Neural progenitor cell (in vitro differentiated cells): ENCODE results near the gene BICDL2. TPM values are rescaled to one million over a fixed set of nuclear protein-coding genes. Genes with fewer than 3 reads are reported as not detected.

Source experiments
- DNase-seq: peaks from one replicate; pipeline ENCODE4 v3.0.0-alpha.2; 2016; ENCODE audit warnings: low spot score
- H2AFZ ChIP-seq: fragments of 200-600 bp; sonication (generic); replicated peaks from 2 replicates; pipeline ENCODE4 v1.6.1; 2016; ENCODE audit warnings: antibody characterized with exemption
- H3F3A ChIP-seq: fragments of 200-600 bp; sonication (generic); 2 replicates; pipeline ENCODE4 v1.6.1; 2016; ENCODE audit warnings: antibody characterized with exemption, low read depth
- H3K27ac ChIP-seq: fragments of 200-600 bp; sonication (generic); 2 replicates; pipeline ENCODE4 v1.5.1; 2016; ENCODE audit warnings: mild to moderate bottlenecking
- H3K27me3 ChIP-seq: fragments of 200-600 bp; sonication (generic); 2 replicates; pipeline ENCODE4 v1.6.1; 2016; ENCODE audit warnings: mild to moderate bottlenecking, moderate library complexity
- H3K36me3 ChIP-seq: fragments of 200-600 bp; sonication (generic); 2 replicates; pipeline ENCODE4 v1.5.1; 2016
- H3K4me1 ChIP-seq: fragments of 200-600 bp; sonication (generic); 2 replicates; pipeline ENCODE4 v1.6.1; 2016; ENCODE audit warnings: mixed run types
- H3K4me2 ChIP-seq: fragments of 200-600 bp; sonication (generic); 2 replicates; pipeline ENCODE4 v1.6.1; 2016
- H3K4me3 ChIP-seq: fragments of 200-600 bp; sonication (generic); 2 replicates; pipeline ENCODE4 v1.5.1; 2016
- H3K79me2 ChIP-seq: fragments of 200-600 bp; sonication (generic); 2 replicates; pipeline ENCODE4 v1.6.1; 2016; ENCODE audit warnings: low read depth
- H3K9ac ChIP-seq: fragments of 200-600 bp; sonication (generic); 2 replicates; pipeline ENCODE4 v1.6.1; 2016
- H3K9me3 ChIP-seq: fragments of 200-600 bp; sonication (generic); 2 replicates; pipeline ENCODE4 v1.5.1; 2016; ENCODE audit warnings: low read depth
- H4K20me1 ChIP-seq: fragments of 200-600 bp; sonication (generic); 2 replicates; pipeline ENCODE4 v1.6.1; 2016; ENCODE audit warnings: low read depth
- H3K27ac Mint-ChIP-seq: 3 replicates; pipeline ENCODE4 v1.8.0; 2021; ENCODE audit warnings: mixed read lengths
- H3K27me3 Mint-ChIP-seq: 2 replicates; pipeline ENCODE4 v1.8.0; 2022; ENCODE audit warnings: low read depth, mild to moderate bottlenecking, inconsistent platforms, moderate library complexity, mixed read lengths; ENCODE audit not compliant: insufficient read depth
- H3K36me3 Mint-ChIP-seq: 3 replicates; pipeline ENCODE4 v1.8.0; 2021; ENCODE audit warnings: mixed read lengths
- H3K4me1 Mint-ChIP-seq: 3 replicates; pipeline ENCODE4 v1.8.0; 2021; ENCODE audit warnings: mixed read lengths
- H3K4me3 Mint-ChIP-seq: 3 replicates; pipeline ENCODE4 v1.8.0; 2021; ENCODE audit warnings: mild to moderate bottlenecking, moderate library complexity, mixed read lengths
- H3K9me3 Mint-ChIP-seq: 3 replicates; pipeline ENCODE4 v1.8.0; 2020; ENCODE audit warnings: mixed read lengths
- EZH2 ChIP-seq: fragments of 200-600 bp; sonication (generic); IDR thresholded peaks from 2 replicates; pipeline ENCODE4 v1.6.1; 2017; ENCODE audit warnings: antibody characterized with exemption, mild to moderate bottlenecking, moderate library complexity
- EZH2phosphoT487 ChIP-seq: fragments of 200-600 bp; sonication (generic); IDR thresholded peaks from 2 replicates; pipeline ENCODE4 v1.6.1; 2017; ENCODE audit warnings: antibody characterized with exemption
- total RNA-seq: library from RNA; depleted of rRNA; stranded (reverse); fragments of >200 nt; gene quantifications from 2 replicates; pipeline ENCODE4 v1.2.3, GENCODE V29; 2015; ENCODE audit warnings: low replicate concordance
- TF ChIP-seq, protein P1 (sequence below): fragments of 200-600 bp; sonication (generic); IDR thresholded peaks from 2 replicates; pipeline ENCODE4 v1.5.1; 2017; ENCODE audit warnings: antibody characterized with exemption, mild to moderate bottlenecking

The BICDL2 gene
- total RNA-seq, 1 donor from 2014 or later = not detected

DNA sequence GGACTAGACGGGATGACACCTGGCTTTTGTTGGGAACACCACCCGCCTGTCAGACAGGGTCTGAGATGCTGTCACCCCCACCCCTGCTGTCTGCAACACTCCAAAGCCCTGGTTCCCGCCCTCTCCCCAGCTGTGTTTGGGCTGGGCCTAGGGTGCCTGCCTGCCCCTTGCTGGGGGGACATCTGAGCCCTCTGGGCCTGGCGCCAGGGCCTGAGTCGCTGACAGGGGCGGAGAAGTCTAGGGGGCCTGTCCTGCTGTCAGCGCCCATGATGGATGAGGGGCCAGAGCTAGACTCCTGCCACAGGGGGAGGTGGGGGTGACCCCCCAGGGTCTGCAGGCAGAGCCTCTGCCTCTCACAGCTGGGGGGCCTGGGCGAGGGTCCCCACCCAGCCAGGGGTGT lies 48.9 kb downstream of the BICDL2 start:
- H3K27ac Mint-ChIP-seq = no peak overlapping the region
- peaks cover 3% of the 10 kb centered on the region for H3K4me1 Mint-ChIP-seq
- H3K4me2 ChIP-seq = no peak overlapping the region
- H3F3A ChIP-seq = peaks cover 14% of the 10 kb centered on the region
- H3K9ac ChIP-seq = no peak overlapping the region
- H3K79me2 ChIP-seq = no peaks in the 10 kb centered on the region
- no peak overlapping the region for H3K4me3 Mint-ChIP-seq
- no peak overlapping the region for H3K27ac ChIP-seq
- TF ChIP-seq EZH2 = no peak
- no peak for TF ChIP-seq EZH2phosphoT487
- TF ChIP-seq, protein P1, sequence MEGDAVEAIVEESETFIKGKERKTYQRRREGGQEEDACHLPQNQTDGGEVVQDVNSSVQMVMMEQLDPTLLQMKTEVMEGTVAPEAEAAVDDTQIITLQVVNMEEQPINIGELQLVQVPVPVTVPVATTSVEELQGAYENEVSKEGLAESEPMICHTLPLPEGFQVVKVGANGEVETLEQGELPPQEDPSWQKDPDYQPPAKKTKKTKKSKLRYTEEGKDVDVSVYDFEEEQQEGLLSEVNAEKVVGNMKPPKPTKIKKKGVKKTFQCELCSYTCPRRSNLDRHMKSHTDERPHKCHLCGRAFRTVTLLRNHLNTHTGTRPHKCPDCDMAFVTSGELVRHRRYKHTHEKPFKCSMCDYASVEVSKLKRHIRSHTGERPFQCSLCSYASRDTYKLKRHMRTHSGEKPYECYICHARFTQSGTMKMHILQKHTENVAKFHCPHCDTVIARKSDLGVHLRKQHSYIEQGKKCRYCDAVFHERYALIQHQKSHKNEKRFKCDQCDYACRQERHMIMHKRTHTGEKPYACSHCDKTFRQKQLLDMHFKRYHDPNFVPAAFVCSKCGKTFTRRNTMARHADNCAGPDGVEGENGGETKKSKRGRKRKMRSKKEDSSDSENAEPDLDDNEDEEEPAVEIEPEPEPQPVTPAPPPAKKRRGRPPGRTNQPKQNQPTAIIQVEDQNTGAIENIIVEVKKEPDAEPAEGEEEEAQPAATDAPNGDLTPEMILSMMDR = no peak
- no peaks in the 10 kb centered on the region for H3K36me3 ChIP-seq
- H3K4me1 ChIP-seq = peaks cover 4% of the 10 kb centered on the region
- no peaks in the 10 kb centered on the region for H3K9me3 Mint-ChIP-seq
- H3K9me3 ChIP-seq = no peaks in the 10 kb centered on the region
- H4K20me1 ChIP-seq = no peaks in the 10 kb centered on the region
- peaks cover 7% of the 10 kb centered on the region for H3K27me3 ChIP-seq
- no peak overlapping the region for H3K4me3 ChIP-seq
- H2AFZ ChIP-seq = no peak overlapping the region
- no peak for DNase-seq
- H3K36me3 Mint-ChIP-seq = no peaks in the 10 kb centered on the region
- peaks cover 5% of the 10 kb centered on the region for H3K27me3 Mint-ChIP-seq

DNA sequence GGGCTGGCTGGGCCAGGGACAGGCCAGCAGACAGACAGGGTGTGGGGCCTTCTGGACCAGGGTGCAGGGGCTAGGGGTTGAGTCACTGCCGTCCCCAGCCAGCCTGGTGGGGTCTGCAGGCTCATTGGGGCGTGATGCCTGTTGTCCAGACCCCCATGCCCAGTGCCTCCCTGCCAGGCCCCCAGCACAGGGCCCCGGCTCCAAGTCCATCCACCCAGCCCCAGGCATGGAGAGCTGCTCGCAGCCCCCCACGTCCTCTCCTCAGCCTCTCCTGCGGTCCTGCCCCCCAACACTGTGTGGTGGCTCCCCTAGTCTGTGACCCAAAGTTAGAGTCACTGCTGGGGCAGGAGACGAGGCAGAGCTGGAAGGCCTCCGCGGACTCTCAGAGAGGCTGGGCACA lies 49.5 kb downstream of the BICDL2 start:
- H3K27me3 ChIP-seq = peaks cover 7% of the 10 kb centered on the region
- H3K79me2 ChIP-seq = no peaks in the 10 kb centered on the region
- peaks cover 8% of the 10 kb centered on the region for H3K4me1 ChIP-seq
- H3K4me3 ChIP-seq = no peak overlapping the region
- no peak overlapping the region for H2AFZ ChIP-seq
- Mint-ChIP-seq H3K4me1 (peaks cover 5% of the 10 kb centered on the region), H3K4me3 (no peak overlapping the region), H3K27ac (no peak overlapping the region), H3K36me3 (no peaks in the 10 kb centered on the region), H3K27me3 (peaks cover 5% of the 10 kb centered on the region), H3K9me3 (no peaks in the 10 kb centered on the region)
- no peak overlapping the region for H3K4me2 ChIP-seq
- H3K9ac ChIP-seq = peak overlapping the region; percentile 13
- no peaks in the 10 kb centered on the region for H4K20me1 ChIP-seq
- no peaks in the 10 kb centered on the region for H3K9me3 ChIP-seq
- no peak overlapping the region for H3K27ac ChIP-seq
- H3F3A ChIP-seq = peaks cover 19% of the 10 kb centered on the region
- no peak for DNase-seq
- H3K36me3 ChIP-seq = no peaks in the 10 kb centered on the region
- TF ChIP-seq, protein P1 = no peak
- TF ChIP-seq EZH2phosphoT487 = no peak
- TF ChIP-seq EZH2 = no peak

DNA sequence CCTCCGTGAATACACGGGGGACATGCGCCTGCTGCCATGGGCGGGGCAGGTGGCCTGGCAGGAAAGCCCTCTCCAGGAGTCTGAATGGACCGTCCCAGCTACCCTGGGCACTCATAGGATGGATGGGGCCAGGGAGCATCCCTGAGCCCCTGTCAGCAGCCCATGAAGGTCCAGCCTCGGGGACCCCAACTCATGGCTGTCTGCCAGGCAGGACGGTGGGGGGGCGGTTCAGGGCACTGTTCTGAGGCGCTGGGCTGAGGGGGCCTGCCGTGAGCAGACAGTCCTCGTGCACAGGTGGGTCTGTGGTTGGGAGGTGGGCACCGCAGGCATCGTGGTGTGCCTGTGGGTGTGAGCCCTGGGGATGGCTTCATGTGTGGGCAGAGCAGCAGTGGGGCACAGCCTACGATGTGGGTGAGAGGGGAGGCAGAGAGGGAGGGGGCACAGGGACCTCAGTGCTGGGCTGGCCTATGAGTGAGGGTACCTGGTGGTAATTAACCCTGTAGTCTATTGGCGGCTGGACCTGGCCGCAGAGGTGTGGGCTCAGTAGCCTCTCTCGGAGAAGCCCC lies 50.0 kb downstream of the BICDL2 start:
- Histone ChIP-seq H3K27me3 (peaks cover 7% of the 10 kb centered on the region), H3K9me3 (no peaks in the 10 kb centered on the region), H3K4me3 (no peak overlapping the region), H3K9ac (no peak overlapping the region), H3K36me3 (no peaks in the 10 kb centered on the region), H4K20me1 (no peaks in the 10 kb centered on the region), H3K4me2 (no peak overlapping the region), H3F3A (peaks cover 25% of the 10 kb centered on the region), H3K4me1 (peaks cover 14% of the 10 kb centered on the region), H3K27ac (no peak overlapping the region), H3K79me2 (no peaks in the 10 kb centered on the region), H2AFZ (no peak overlapping the region)
- H3K27me3 Mint-ChIP-seq = peaks cover 6% of the 10 kb centered on the region
- H3K9me3 Mint-ChIP-seq = no peaks in the 10 kb centered on the region
- peaks cover 10% of the 10 kb centered on the region for H3K4me1 Mint-ChIP-seq
- no peak for DNase-seq
- H3K36me3 Mint-ChIP-seq = no peaks in the 10 kb centered on the region
- TF ChIP-seq, protein P1 = no peak
- TF ChIP-seq EZH2 (no peak), EZH2phosphoT487 (no peak)
- H3K4me3 Mint-ChIP-seq = no peak overlapping the region
- H3K27ac Mint-ChIP-seq = no peak overlapping the region
